ENCODE measurements around the gene DCHS1. TPM values are rescaled to one million over a fixed set of nuclear protein-coding genes. Genes with fewer than 3 reads are reported as not detected.

Gene DCHS1
- total and polyA plus RNA-seq, 2 of the 13 experiments (the other 11 are each of a cell fraction or from before 2014, with no cell fraction given): under 0.01 to 0.03 TPM

GRCh38 chr11:6616596-6617250, 38.9 kb downstream of the DCHS1 start:
- in situ Hi-C loops (cut with HindIII; ENCODE audit: extremely low pct_ligation_motif_present, low pct_unique_long_range_greater_than_20kb) (no loop called here), intact Hi-C loops (cut with micrococcal nuclease; ENCODE audit: unreplicated experiment) (no loop called here)
- Histone ChIP-seq H3K9ac (ENCODE audit: insufficient read depth, low read depth, low read length) (no peak overlapping the region), H3K4me1 (ENCODE audit: insufficient read depth, low read length) (peaks cover 33% of the 10 kb centered on the region), H3K4me3 (replicated peaks in 1 of 3; ENCODE audit: insufficient read depth in 1 of 3, low read depth in 2 of 3, low read length in 3 of 3) (no peak overlapping the region), H2AFZ (ENCODE audit: low read length) (no peak overlapping the region), H3K9me3 (ENCODE audit: low read length) (no peaks in the 10 kb centered on the region), H3K27me3 (ENCODE audit: control insufficient read depth in 1 of 2, insufficient read depth in 2 of 2, low read length in 2 of 2) (peaks cover 3 to 16% of the 10 kb centered on the region in 2 experiments; a peak in 4 of 5 replicates), H3K4me2 (ENCODE audit: low read depth, low read length) (no peak overlapping the region), H3K27ac (ENCODE audit: extremely low read length, insufficient read depth, low read length) (no peak overlapping the region), H3K79me2 (ENCODE audit: insufficient read depth, low read length) (peaks cover 7% of the 10 kb centered on the region), H4K20me1 (ENCODE audit: insufficient read depth, low read length) (no peaks in the 10 kb centered on the region), H3K36me3 (replicated peaks in 1 of 2; ENCODE audit: control insufficient read depth in 1 of 2, insufficient read depth in 2 of 2, low read length in 2 of 2) (peaks cover 2 to 15% of the 10 kb centered on the region in 2 experiments; a peak in 3 of 5 replicates)
- DNase-seq (ENCODE audit: low spot score) (no peak), ATAC-seq (no peak), FAIRE-seq (no peak)
- POLR2A ChIA-PET: interaction anchor here (3.1 kb wide), 1 partner anchor 10 kb away, joined by 36 read pairs; no protein-coding TSS in a partner anchor
- CTCF ChIA-PET (ENCODE audit: low intra/inter-chr PET ratio, low total read pairs): no interaction called here
- BruUV-seq (replicated peaks): no TSS peak
- TF ChIP-seq TP53 (CRISPR knock-in tag; conservative IDR thresholded peaks at IDR 0.05) (no peak), AGO1 (IDR thresholded peaks at IDR 0.05; ENCODE audit: low read depth, low read length, poor library complexity, severe bottlenecking) (no peak), ZNF558 (CRISPR knock-in tag; IDR thresholded peaks at IDR 0.05; ENCODE audit: borderline replicate concordance) (no peak), ZNF563 (CRISPR knock-in tag; IDR thresholded peaks at IDR 0.05) (no peak), RARG (CRISPR knock-in tag; IDR thresholded peaks at IDR 0.05; ENCODE audit: low read depth) (no peak), CREM (IDR thresholded peaks at IDR 0.05) (no peak), CREM (CRISPR knock-in tag; IDR thresholded peaks at IDR 0.05) (no peak), YEATS4 (CRISPR knock-in tag; IDR thresholded peaks at IDR 0.05; ENCODE audit: borderline replicate concordance) (no peak), ZSCAN22 (CRISPR knock-in tag; IDR thresholded peaks at IDR 0.05) (no peak), TBX3 (IDR thresholded peaks at IDR 0.05; ENCODE audit: borderline replicate concordance) (no peak), HES4 (CRISPR knock-in tag; IDR thresholded peaks at IDR 0.05; ENCODE audit: borderline replicate concordance) (no peak), SCMH1 (CRISPR knock-in tag; IDR thresholded peaks at IDR 0.05; ENCODE audit: borderline replicate concordance) (no peak), ZNF710 (CRISPR knock-in tag; IDR thresholded peaks at IDR 0.05; ENCODE audit: borderline replicate concordance) (no peak), PBX3 (CRISPR knock-in tag; IDR thresholded peaks at IDR 0.05; ENCODE audit: borderline replicate concordance) (no peak)
- WGBS (ENCODE audit: low lambda C conversion rate): 95% methylated on average over 13 of the region's 14 CpGs
